Measurements from ENCODE around the gene PDCD4.

DNA sequence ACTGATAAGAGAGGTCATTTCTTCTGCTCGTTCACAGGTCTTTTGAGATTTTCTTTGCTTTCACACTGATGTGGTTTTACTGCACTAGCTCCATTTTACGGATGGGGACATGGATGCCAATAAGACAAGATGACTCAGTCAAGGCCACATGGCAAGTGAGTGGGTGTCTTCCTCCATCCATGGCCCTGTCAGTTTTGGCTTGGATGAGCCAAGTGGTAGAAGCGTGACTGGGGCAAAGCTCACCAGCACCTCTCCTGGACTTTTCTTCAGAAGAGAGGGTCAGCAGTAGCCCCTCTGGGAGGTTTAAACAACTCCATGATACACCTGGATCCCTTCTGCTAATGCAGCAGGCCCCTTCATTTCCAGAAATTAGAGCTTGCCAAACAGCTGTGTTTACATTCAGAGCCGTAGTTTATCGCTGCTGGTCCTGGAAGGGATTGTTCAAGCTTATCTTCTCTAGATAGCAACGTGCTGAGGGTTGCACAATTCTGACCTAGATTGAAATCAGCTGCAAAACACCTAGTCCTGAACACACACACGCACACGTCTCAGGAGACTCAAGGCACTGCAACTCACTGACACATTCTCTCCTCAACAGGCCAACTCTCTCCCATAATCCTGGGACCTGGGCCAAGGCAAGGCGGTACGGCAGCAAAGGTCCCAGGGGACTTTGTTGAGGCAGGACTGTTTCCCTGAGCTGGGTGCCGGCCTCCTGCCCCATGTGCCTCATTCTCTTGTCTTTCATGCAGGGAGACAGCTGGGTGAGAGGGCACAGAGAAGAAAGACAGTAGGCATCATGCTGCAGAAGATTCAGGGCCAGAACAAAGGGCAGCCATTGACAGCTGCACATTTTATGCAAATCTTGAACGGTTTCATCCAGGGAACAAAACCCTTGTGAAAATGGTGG, 14.2 kb upstream of the PDCD4 start:
- TF ChIP-seq, protein P1, sequence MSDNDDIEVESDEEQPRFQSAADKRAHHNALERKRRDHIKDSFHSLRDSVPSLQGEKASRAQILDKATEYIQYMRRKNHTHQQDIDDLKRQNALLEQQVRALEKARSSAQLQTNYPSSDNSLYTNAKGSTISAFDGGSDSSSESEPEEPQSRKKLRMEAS (IDR thresholded peaks at IDR 0.05) = no peak
- TF ChIP-seq, protein P2, sequence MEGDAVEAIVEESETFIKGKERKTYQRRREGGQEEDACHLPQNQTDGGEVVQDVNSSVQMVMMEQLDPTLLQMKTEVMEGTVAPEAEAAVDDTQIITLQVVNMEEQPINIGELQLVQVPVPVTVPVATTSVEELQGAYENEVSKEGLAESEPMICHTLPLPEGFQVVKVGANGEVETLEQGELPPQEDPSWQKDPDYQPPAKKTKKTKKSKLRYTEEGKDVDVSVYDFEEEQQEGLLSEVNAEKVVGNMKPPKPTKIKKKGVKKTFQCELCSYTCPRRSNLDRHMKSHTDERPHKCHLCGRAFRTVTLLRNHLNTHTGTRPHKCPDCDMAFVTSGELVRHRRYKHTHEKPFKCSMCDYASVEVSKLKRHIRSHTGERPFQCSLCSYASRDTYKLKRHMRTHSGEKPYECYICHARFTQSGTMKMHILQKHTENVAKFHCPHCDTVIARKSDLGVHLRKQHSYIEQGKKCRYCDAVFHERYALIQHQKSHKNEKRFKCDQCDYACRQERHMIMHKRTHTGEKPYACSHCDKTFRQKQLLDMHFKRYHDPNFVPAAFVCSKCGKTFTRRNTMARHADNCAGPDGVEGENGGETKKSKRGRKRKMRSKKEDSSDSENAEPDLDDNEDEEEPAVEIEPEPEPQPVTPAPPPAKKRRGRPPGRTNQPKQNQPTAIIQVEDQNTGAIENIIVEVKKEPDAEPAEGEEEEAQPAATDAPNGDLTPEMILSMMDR (IDR thresholded peaks at IDR 0.05 in 2 of 3, conservative IDR thresholded peaks at IDR 0.05 in 1 of 3; ENCODE audit: borderline replicate concordance in 1 of 3, insufficient read depth in 1 of 3, low read depth in 2 of 3, low read length in 2 of 3) = no peak
- TF ChIP-seq ELF1 (IDR thresholded peaks at IDR 0.05; ENCODE audit: borderline replicate concordance, low read depth) (no peak), JUND (IDR thresholded peaks at IDR 0.05) (no peak), POLR2A (IDR thresholded peaks at IDR 0.05; ENCODE audit: borderline replicate concordance, extremely low read depth, insufficient read depth, insufficient read length) (no peak), POLR2AphosphoS5 (IDR thresholded peaks at IDR 0.05; ENCODE audit: low read depth, low read length) (no peak), SP1 (IDR thresholded peaks at IDR 0.05; ENCODE audit: low read depth) (no peak), EZH2 (IDR thresholded peaks at IDR 0.05) (no peak), ZNF274 (IDR thresholded peaks at IDR 0.05; ENCODE audit: low read depth, low read length) (no peak), TCF7L2 (IDR thresholded peaks at IDR 0.05; ENCODE audit: borderline replicate concordance, extremely low read depth, insufficient read depth, insufficient read length) (no peak), YY1 (IDR thresholded peaks at IDR 0.05; ENCODE audit: extremely low read depth, insufficient replicate concordance, low read depth, low read length) (no peak)
- TF ChIP-seq, protein P3, sequence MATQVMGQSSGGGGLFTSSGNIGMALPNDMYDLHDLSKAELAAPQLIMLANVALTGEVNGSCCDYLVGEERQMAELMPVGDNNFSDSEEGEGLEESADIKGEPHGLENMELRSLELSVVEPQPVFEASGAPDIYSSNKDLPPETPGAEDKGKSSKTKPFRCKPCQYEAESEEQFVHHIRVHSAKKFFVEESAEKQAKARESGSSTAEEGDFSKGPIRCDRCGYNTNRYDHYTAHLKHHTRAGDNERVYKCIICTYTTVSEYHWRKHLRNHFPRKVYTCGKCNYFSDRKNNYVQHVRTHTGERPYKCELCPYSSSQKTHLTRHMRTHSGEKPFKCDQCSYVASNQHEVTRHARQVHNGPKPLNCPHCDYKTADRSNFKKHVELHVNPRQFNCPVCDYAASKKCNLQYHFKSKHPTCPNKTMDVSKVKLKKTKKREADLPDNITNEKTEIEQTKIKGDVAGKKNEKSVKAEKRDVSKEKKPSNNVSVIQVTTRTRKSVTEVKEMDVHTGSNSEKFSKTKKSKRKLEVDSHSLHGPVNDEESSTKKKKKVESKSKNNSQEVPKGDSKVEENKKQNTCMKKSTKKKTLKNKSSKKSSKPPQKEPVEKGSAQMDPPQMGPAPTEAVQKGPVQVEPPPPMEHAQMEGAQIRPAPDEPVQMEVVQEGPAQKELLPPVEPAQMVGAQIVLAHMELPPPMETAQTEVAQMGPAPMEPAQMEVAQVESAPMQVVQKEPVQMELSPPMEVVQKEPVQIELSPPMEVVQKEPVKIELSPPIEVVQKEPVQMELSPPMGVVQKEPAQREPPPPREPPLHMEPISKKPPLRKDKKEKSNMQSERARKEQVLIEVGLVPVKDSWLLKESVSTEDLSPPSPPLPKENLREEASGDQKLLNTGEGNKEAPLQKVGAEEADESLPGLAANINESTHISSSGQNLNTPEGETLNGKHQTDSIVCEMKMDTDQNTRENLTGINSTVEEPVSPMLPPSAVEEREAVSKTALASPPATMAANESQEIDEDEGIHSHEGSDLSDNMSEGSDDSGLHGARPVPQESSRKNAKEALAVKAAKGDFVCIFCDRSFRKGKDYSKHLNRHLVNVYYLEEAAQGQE (IDR thresholded peaks at IDR 0.05; ENCODE audit: low read depth) = no peak

Data from HCT116 (cell line).